ENCODE data around the gene GCK. TPM values are rescaled to one million over a fixed set of nuclear protein-coding genes. Genes with fewer than 3 reads are reported as not detected.
A peak's percentile ranks its signal among the peaks of the same experiment; 100 is the strongest.

Gene GCK
- polyA plus RNA-seq, 1 donor from 2014 or later, result 0.68 TPM

DNA sequence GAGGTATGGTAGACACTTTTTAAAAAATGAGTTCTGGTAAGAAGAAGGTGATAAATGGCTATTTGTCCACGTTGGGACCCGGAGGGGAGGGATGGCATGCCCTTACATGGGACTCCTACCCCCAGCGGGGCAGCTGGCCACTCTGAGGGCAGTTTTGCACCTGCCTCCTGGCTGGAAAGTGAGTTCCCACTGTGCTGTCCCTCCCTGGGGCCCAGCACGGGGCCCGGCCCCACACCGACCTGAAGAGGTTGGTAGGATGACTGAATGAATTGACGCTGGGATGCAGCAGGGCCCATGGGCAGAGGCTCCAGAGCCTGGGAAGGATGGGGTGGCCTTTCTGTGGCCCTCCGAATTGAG is 85.7 kb downstream of the GCK start:
- Mint-ChIP-seq H3K4me3 (peak overlapping the region; percentile 28 to 79 (median 62)), H3K27ac (no peak overlapping the region), H3K27me3 (peaks cover 12% of the 10 kb centered on the region), H3K4me1 (peaks cover 9 to 18% (median 11%) of the 10 kb centered on the region in 3 donors), H3K36me3 (peaks cover 1% of the 10 kb centered on the region), H3K9me3 (no peaks in the 10 kb centered on the region)

DNA sequence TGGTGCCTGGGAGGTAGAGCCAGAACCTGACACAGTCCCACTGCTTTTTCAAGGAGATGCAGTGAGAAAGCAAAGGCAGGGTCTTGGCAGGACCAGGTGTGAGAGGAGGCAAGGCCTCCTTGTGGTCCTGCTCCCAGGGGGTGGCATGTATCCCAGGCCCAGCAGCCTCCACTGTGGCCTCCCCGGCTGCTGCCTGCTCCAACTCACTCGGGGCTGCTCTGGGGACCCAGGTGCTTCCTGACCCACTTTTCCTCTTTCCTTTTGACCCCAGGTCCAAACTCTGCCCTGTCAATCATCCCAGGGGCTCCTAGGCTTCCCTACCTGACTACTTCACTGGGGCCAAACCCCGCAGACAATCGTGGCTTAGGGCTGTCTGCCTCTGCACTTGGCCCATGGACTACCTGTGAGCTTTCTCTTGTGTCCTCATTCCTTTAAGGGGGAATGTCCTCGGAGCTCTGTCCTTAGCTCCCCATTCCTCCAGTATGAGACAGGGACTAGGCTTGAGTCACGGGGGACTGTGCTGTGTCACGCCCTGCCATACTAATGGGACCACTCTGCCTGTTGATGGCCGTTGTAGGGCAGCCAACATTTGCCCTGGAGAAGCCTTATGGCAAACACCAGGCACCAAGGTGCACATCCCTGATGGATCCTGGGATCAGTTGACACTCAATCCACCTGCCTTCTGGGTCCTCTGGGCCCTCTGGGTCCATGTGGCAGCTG is 86.2 kb downstream of the GCK start:
- peaks cover 1% of the 10 kb centered on the region for H3K36me3 Mint-ChIP-seq
- peak overlapping the region; percentile 28 to 79 (median 72) for H3K4me3 Mint-ChIP-seq
- H3K9me3 Mint-ChIP-seq, result no peaks in the 10 kb centered on the region
- H3K27me3 Mint-ChIP-seq, result peaks cover 12% of the 10 kb centered on the region
- peaks cover 9 to 18% (median 13%) of the 10 kb centered on the region in 3 donors for H3K4me1 Mint-ChIP-seq
- H3K27ac Mint-ChIP-seq, result no peak overlapping the region

DNA sequence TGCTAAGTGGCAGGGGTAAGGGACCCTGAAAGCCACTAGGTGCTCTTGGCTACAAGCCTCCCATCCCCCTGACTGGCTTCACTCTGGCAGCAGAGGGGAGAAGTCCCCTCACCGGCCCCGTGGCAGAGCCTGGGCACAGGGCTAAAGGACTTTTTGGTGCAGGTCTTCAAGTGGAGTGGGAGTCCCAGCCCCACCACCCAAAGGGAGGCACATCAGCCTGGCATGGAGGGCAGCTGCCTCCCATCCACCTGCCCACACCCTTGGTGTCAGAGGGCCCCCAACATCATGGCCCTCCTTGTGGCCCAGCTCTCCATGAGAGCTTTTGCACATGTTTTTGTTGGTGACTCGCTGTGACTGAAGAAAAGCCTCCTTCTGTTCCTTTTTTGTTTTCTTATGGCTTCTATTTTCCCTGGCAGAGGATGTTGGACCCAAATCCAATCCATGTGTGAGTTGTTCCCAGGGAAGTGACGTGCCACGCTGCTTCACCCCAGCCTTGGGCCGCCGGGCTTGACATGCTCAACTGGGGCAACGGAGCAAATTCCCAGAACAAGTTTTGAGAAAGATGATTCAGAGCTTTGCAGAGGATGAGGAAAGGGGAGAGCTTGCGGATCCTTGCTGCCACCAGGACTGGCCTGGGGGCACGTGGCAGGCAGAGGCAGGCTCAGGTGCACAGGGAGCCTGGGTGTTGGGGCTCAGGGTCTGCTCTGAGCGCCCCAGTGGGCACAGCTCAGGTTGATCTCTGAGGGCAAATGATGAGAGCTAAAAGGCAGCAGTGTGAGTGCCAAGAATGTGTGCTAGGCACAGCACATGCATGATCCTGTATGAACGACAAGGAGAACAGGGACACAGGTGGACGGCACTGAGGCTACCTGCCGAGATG is 87.0 kb downstream of the GCK start:
- H3K9me3 Mint-ChIP-seq, result no peaks in the 10 kb centered on the region
- peaks cover 1% of the 10 kb centered on the region for H3K36me3 Mint-ChIP-seq
- peaks cover 12% of the 10 kb centered on the region for H3K27me3 Mint-ChIP-seq
- H3K27ac Mint-ChIP-seq, result peak overlapping the region in 1 of 3 donors; percentile 25
- peak overlapping the region in 2 of 4 donors; percentile 14 to 79 for H3K4me3 Mint-ChIP-seq
- peaks cover 16 to 24% (median 20%) of the 10 kb centered on the region in 3 donors for H3K4me1 Mint-ChIP-seq

DNA sequence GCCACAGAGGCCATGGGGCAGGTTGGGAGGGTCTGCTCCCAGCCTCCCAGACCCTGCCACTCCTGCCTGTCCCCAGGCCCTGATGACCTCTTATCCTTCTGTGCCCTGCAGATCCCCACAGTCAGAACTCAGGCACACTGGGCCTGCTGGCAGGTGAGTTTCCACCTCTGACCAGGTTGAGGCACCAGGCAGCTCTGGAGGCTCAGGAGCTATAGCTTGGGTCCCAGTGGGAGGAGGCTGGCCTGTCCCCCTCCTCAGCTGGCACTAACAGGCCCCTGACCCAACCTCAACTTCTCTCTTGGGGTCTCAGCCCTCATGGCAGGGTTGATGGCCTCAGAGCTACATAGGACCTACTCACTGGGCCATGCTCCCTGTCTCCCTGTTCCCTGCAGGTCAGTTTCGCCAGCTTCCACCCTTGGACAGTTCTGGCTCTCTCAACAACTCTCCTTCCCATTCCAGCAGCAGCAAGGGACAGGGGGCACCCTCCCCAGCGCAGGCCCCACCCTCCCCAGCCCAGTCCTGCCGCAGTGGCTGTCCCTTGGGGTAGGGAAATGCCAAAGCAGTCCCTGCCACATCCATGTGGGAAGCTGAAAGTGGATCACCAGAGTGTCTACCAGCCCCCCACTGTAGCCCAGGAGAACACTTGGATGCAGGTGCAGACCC is 87.8 kb downstream of the GCK start:
- no peak overlapping the region for H3K4me3 Mint-ChIP-seq
- no peak overlapping the region for H3K27ac Mint-ChIP-seq
- no peaks in the 10 kb centered on the region for H3K9me3 Mint-ChIP-seq
- peaks cover 12% of the 10 kb centered on the region for H3K27me3 Mint-ChIP-seq
- peaks cover 1% of the 10 kb centered on the region for H3K36me3 Mint-ChIP-seq
- H3K4me1 Mint-ChIP-seq, result peaks cover 20 to 27% (median 25%) of the 10 kb centered on the region in 3 donors

DNA sequence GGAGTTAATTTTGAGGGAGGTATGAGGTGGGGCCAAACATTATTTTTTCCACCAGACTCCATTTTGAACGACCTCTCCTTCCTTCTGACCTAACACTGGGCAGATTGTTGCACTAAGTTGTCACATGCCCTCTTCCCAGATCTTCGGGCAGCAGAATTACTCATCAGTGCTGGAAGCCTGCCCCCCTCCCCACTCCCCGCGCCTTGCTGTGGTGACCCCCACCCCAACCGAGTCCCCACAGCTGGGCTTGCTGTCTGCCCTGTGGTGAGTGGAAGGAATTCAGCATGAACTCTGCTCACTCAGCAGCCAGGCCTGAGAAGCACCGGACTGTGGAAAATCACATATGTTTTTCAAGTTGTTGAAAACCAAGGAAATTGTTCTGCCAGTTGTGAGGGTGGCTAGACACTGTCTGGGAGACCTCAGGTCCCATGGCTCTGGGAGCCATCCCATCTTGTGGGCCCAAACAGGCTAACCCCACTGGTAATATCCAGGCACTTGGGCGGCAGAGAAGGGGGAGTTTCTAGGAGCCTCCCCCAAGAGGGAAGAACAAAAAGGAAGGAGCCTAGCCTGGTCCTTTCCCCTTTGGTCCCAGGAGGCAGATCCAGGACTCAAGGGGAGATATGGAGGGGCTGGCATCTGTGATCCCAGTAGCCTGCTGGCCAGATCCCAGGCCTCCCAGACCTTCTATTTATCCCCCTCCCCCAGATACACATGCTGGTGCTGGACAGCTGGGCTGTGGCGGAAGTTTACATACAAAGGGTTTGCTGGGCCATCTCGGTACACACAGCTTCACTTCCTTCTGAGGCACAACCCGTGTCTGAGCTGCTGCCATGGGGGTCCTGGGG is 88.6 kb downstream of the GCK start:
- Mint-ChIP-seq H3K4me1 (peaks cover 20 to 26% (median 20%) of the 10 kb centered on the region in 3 donors), H3K27me3 (peaks cover 9% of the 10 kb centered on the region), H3K9me3 (no peaks in the 10 kb centered on the region), H3K36me3 (no peaks in the 10 kb centered on the region), H3K4me3 (peak overlapping the region in 1 of 4 donors; percentile 58), H3K27ac (peak overlapping the region in 1 of 3 donors; percentile 34)

DNA sequence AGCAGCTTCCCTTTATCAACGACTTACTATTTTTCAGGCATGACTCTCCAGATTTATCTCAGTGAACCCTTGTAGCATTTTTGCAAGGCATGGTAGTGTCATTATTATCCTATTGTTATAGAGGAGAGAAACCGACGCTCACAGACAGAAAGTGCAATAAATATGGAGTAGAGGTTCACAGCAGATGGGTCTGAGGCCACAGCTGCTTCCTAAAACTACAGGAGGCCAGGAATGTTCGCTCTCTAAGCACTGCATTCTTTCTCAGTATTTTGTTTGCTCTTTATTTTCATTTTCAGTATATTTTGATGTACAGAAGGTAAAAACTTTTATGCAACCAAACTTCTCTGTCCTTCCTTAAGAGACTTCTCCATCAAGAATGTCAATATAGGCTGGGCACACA is 89.6 kb downstream of the GCK start:
- Mint-ChIP-seq H3K9me3 (no peaks in the 10 kb centered on the region), H3K27me3 (peaks cover 4% of the 10 kb centered on the region), H3K4me1 (peaks cover 18 to 30% (median 19%) of the 10 kb centered on the region in 3 donors), H3K4me3 (no peak overlapping the region), H3K27ac (peak overlapping the region in 1 of 3 donors; percentile 47), H3K36me3 (no peaks in the 10 kb centered on the region)

DNA sequence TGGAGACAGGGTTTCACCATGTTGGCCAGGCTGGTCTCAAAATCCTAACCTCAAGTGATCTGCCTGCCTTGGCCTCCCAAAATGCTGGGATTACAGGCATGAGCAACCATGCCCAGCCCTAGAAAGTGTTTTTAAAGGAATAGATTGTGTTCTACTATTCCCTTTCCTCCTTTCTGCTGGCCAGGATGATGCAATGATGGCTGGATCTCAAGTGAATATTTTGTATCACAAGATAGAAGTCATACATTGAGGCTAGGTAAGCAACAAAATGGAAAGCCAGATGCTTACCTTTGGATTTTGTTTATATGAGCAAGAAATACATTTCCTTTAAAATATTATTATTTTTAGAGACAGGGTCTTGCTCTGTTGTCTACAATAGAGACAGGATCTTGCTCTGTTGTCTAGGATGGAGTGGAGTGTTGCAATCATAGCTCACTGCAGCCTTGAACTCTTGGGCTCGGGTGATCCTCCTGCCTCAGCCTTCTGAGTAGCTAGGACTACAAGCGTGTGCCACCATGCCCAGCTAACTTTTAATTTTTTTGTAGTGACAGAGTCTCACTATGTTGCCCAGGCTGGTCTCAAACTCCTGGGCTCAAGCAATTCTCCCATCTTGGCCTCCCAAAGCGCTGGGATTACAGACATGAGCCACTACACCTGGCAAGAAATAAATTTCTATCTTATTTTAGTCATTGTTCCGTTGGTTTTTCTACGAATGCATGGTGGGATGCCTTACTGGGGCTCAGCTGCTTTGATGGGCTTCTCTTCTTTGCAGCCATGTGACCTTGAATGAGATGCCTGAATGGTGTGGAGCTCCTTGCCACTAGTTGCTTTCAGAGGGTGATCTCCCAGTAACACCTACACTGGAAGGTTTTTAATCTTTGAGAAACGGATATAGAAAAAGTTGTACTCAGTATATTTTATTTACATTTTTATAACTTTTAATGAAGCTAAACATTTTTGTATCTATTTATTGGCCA is 90.9 kb downstream of the GCK start:
- Mint-ChIP-seq H3K4me1 (peaks cover 19 to 31% (median 19%) of the 10 kb centered on the region in 3 donors), H3K36me3 (no peaks in the 10 kb centered on the region), H3K27me3 (peaks cover 4% of the 10 kb centered on the region), H3K27ac (peak overlapping the region in 2 of 3 donors; percentile 23 to 67), H3K4me3 (no peak overlapping the region), H3K9me3 (no peaks in the 10 kb centered on the region)

DNA sequence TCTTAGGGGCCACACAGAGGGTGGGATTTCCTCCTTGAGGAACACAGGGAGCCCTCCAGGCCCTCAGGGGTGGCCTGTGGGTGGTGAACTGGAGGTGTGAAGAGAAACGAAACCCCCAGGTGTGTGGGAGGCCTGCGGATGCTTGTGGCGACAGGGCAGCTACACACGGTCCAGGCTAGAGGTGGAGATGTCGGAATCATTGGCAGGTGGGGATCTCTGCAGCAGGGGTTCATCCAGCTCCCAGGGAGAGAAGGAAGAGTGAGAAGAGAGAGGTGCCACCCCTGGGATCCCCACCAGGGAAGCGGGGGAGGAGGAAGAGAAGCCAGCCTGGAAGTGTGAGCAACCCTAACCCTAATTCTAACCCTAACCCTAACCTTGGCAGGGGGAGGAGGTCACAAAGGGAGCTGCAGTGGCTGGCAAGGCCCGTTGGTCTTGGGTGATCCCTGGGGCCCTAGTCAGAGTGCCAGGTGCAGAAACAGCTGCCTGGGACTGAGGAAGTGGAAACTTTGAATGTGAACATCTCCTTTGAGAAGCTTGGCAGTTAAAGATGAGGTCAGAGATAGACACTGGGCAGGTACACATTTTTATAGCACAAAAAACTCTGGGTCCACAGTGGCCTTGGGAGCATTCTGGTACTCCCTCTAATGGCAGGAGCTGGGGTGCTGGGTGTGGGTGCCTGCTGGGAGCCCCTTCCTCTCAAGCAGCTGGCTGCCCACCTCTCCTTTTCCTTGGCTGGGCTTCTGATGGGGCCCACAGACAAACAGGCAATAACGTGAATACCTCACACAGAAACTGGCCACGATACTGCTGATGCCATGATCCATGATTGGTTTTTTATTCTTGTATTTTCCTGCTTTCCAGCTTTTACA is 91.9 kb downstream of the GCK start:
- Mint-ChIP-seq H3K4me1 (peaks cover 17 to 31% (median 19%) of the 10 kb centered on the region in 3 donors), H3K36me3 (no peaks in the 10 kb centered on the region), H3K27ac (peak overlapping the region; percentile 23 to 95 (median 84)), H3K9me3 (no peaks in the 10 kb centered on the region), H3K4me3 (peak overlapping the region in 3 of 4 donors; percentile 6 to 81 (median 35)), H3K27me3 (peaks cover 2% of the 10 kb centered on the region)

DNA sequence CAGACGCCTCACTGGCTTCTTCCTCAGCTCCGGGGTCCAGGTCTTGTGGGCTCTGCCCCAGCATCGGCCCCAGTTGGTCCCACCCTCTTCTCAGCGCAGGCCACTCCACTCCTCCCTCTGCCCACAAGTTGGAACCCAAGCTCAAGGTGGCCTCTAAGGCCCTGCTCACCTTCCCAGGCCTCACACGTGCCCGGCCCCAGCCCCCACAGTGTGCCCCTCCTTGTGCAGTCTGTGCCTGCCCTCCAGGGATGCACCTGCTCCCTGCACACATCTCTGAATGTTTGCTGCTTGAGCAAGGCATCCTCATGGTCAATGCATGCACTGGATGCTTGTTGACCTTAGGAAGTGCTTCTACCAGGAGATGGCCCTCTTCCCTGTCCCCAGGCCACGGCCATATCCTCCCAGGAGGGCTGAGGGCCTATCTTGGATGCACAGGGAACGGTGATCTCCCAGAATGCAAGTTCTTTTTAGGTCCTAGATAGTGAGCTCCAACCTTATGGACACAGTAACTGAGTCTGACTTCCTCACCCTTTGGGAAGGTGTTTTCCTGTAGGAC is 92.8 kb downstream of the GCK start:
- peak overlapping the region in 2 of 4 donors; percentile 1 to 43 for H3K4me3 Mint-ChIP-seq
- no peaks in the 10 kb centered on the region for H3K36me3 Mint-ChIP-seq
- H3K27ac Mint-ChIP-seq, result peak overlapping the region; percentile 23 to 95 (median 84)
- H3K27me3 Mint-ChIP-seq, result no peaks in the 10 kb centered on the region
- H3K4me1 Mint-ChIP-seq, result peaks cover 14 to 29% (median 19%) of the 10 kb centered on the region in 3 donors
- no peaks in the 10 kb centered on the region for H3K9me3 Mint-ChIP-seq

DNA sequence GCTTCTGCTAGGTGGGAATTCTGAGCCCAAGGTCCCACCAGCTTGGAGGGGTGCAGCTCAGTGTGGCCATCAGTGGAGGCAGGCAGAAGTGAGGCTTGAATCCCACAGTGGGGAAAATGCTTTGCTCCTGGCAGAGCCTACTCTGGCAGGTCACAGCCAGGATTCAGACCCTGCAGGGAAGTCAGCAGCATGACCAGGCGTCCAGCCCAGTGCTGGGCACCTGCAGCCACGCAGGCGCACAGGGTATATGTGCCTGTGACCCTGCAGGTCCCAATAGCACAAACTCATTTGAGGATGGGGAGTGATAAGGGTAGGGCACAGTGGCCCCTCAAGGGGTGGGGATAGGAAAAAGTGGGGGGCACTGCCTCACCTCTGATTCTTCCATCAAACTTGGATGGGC is 93.5 kb downstream of the GCK start:
- H3K4me3 Mint-ChIP-seq, result no peak overlapping the region
- H3K36me3 Mint-ChIP-seq, result no peaks in the 10 kb centered on the region
- H3K9me3 Mint-ChIP-seq, result no peaks in the 10 kb centered on the region
- H3K27me3 Mint-ChIP-seq, result no peaks in the 10 kb centered on the region
- peaks cover 13 to 29% (median 20%) of the 10 kb centered on the region in 3 donors for H3K4me1 Mint-ChIP-seq
- no peak overlapping the region for H3K27ac Mint-ChIP-seq

DNA sequence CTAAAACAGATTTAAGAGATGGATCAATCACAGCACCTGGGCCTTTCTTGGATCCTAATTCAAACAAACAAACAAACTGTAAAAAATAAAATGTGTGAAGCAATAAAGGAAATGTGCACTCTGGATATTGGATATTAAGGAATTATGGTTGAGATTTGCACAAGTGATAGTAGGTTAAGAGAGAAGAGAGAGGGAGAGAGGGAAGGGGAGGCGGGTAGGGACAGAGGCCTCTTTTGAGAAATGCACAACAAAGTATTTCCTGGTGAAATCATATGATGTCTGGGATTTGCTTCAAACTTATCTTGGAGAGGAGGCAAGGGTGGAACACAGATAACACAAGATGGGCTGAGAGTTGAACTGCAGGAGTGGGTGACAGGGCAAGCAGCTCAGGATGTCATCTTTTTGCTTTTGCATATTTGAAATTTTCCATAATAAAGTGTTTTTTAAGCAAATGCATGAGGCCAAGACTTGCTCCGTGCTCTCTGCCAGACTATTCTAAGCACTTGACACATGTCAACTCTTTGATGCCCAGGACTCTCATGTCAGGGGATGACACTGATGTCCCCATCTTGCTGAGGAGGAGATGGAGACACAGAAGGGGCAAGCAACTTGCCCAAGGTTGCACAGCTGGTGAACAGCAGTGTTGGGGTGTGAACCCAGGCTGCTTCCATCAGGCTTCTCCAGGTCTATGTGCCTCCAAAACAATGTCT is 94.2 kb downstream of the GCK start:
- peaks cover 6 to 29% (median 20%) of the 10 kb centered on the region in 3 donors for H3K4me1 Mint-ChIP-seq
- H3K36me3 Mint-ChIP-seq, result no peaks in the 10 kb centered on the region
- H3K4me3 Mint-ChIP-seq, result peak overlapping the region in 2 of 4 donors; percentile 0 to 84
- peak overlapping the region in 1 of 3 donors; percentile 55 for H3K27ac Mint-ChIP-seq
- no peaks in the 10 kb centered on the region for H3K9me3 Mint-ChIP-seq
- H3K27me3 Mint-ChIP-seq, result no peaks in the 10 kb centered on the region

DNA sequence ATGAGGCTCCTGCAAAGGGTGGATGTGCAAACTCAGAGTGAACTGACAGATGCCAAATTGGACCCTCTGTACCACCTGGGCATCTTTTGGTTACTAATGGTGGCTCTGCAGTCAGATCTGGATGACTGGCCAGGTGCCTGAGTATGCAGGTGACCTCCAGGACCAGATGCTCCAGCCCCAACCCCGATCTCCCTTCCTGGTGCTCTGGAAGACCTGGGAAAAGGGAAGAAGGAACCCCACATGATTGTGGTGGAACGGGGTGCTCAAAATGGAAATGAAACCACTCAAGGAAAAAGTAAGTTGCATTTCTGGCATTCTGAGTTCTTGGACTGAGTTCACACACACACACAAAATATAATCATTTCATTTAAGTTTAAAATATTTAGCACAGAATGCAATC is 94.9 kb downstream of the GCK start:
- H3K4me1 Mint-ChIP-seq, result peaks cover 6 to 28% (median 20%) of the 10 kb centered on the region in 3 donors
- H3K27ac Mint-ChIP-seq, result peak overlapping the region in 1 of 3 donors; percentile 55
- peak overlapping the region in 1 of 4 donors; percentile 47 for H3K4me3 Mint-ChIP-seq
- no peaks in the 10 kb centered on the region for H3K36me3 Mint-ChIP-seq
- no peaks in the 10 kb centered on the region for H3K27me3 Mint-ChIP-seq
- no peaks in the 10 kb centered on the region for H3K9me3 Mint-ChIP-seq
